Measurements from ENCODE around the gene TECPR2. TPM values are rescaled to one million over a fixed set of nuclear protein-coding genes. Genes with fewer than 3 reads are reported as not detected.

Gene TECPR2
- total RNA-seq, 1 experiment from 2014 or later, result 12.2 TPM

GRCh38 chr14:102450206-102451063 is 87.7 kb downstream of the TECPR2 start:
- H3K9ac ChIP-seq (ENCODE audit: low read length), result no peak overlapping the region
- POLR2A ChIA-PET, result no interaction called here
- RAD21 ChIA-PET (ENCODE audit: low non-redundant PET in 1 of 2, low total read pairs in 2 of 2, uncharacterized antibody in 2 of 2, unreplicated experiment in 2 of 2), result no interaction called here

More at GRCh38 chr14:102450206-102451063, 87.7 kb downstream of the TECPR2 start:
- Histone ChIP-seq H3K4me1 (ENCODE audit: control insufficient read depth in 1 of 2, insufficient read depth in 2 of 2, low read length in 2 of 2) (no peaks in the 10 kb centered on the region), H3K9me3 (ENCODE audit: control insufficient read depth in 1 of 2, insufficient read depth in 1 of 2, low read depth in 1 of 2, low read length in 2 of 2) (no peaks in the 10 kb centered on the region), H4K20me1 (ENCODE audit: insufficient read depth) (no peaks in the 10 kb centered on the region), H3K4me2 (ENCODE audit: low read length) (no peak overlapping the region), H3K27ac (ENCODE audit: low read depth, low read length) (no peak overlapping the region), H3K79me2 (ENCODE audit: insufficient read depth, low read length) (no peaks in the 10 kb centered on the region), H3K27me3 (ENCODE audit: insufficient read depth, low read length) (no peaks in the 10 kb centered on the region), H3K9me2 (ENCODE audit: insufficient read depth) (no peaks in the 10 kb centered on the region), H3K36me3 (ENCODE audit: control insufficient read depth in 1 of 2, insufficient read depth in 2 of 2, low read length in 2 of 2) (peaks cover 0 to 8% of the 10 kb centered on the region in 2 experiments; a peak in 1 of 4 replicates), H2AFZ (ENCODE audit: low read depth, low read length, poor library complexity, severe bottlenecking) (no peak overlapping the region), H3K4me3 (replicated peaks in 1 of 2; ENCODE audit: low read depth in 1 of 2, low read length in 2 of 2) (no peak overlapping the region)
- CTCF ChIA-PET, result interaction anchor here (0.6 kb wide), 1 partner anchor 246 kb away, joined by 3 read pairs; no protein-coding TSS in a partner anchor
- no peak for DNase-seq (ENCODE audit: low read depth, low spot score)
- TF ChIP-seq POLR2A (IDR thresholded peaks at IDR 0.05; ENCODE audit: borderline replicate concordance, extremely low read depth, insufficient read depth, insufficient read length), result no peak
- no peak for TF ChIP-seq ATF3 (IDR thresholded peaks at IDR 0.05)
- TF ChIP-seq EZH2phosphoT487 (IDR thresholded peaks at IDR 0.05; ENCODE audit: borderline replicate concordance), result no peak
- TF ChIP-seq YY1 (IDR thresholded peaks at IDR 0.05; ENCODE audit: extremely low read depth, insufficient replicate concordance, low read depth, low read length), result no peak
- no peak for TF ChIP-seq TCF7L2 (IDR thresholded peaks at IDR 0.05; ENCODE audit: borderline replicate concordance, extremely low read depth, insufficient read depth, insufficient read length)
- TF ChIP-seq FOSL1 (IDR thresholded peaks at IDR 0.05; ENCODE audit: low read depth), result no peak
- TF ChIP-seq SP1 (IDR thresholded peaks at IDR 0.05; ENCODE audit: low read depth), result no peak
- TF ChIP-seq EGR1 (IDR thresholded peaks at IDR 0.05; ENCODE audit: low read depth), result no peak
- TF ChIP-seq ZFX (IDR thresholded peaks at IDR 0.05), result no peak
- TF ChIP-seq ZBTB33 (IDR thresholded peaks at IDR 0.05; ENCODE audit: extremely low read depth, insufficient replicate concordance, low read length), result no peak
- TF ChIP-seq, protein P1, sequence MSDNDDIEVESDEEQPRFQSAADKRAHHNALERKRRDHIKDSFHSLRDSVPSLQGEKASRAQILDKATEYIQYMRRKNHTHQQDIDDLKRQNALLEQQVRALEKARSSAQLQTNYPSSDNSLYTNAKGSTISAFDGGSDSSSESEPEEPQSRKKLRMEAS (IDR thresholded peaks at IDR 0.05), result no peak
- ATAC-seq, result no peak
- intact Hi-C loops (cut with micrococcal nuclease), result no loop called here
- BruUV-seq (replicated peaks), result no TSS peak
